Non-pigmented ciliary epithelial cell (primary cell): Measurements from ENCODE around the gene OBSL1.

Experiments
- DNase-seq: peaks from one replicate; pipeline ENCODE4 v3.0.0-alpha.2; 2010; ENCODE audit warnings: low read depth

The OBSL1 gene

GRCh38 chr2:219596954-219597551, 25.7 kb upstream of the OBSL1 start:
- DNase-seq: no peak

- DNase-seq: no peak
Measured at GRCh38 chr2:219595256-219595655, 23.9 kb upstream of the OBSL1 start.

- no peak for DNase-seq
Measured at GRCh38 chr2:219593154-219593553, 21.8 kb upstream of the OBSL1 start.

GRCh38 chr2:219592736-219593135, 21.4 kb upstream of the OBSL1 start:
- DNase-seq: no peak

- DNase-seq: no peak
Measured at GRCh38 chr2:219591091-219591490, 19.8 kb upstream of the OBSL1 start.

GRCh38 chr2:219581346-219581745, 10.0 kb upstream of the OBSL1 start:
- no peak for DNase-seq

GRCh38 chr2:219578811-219579613, 7.7 kb upstream of the OBSL1 start:
- no peak for DNase-seq

GRCh38 chr2:219576505-219577388, 5.4 kb upstream of the OBSL1 start:
- DNase-seq: no peak

GRCh38 chr2:219575566-219576504, 4.5 kb upstream of the OBSL1 start:
- DNase-seq: no peak

- DNase-seq: no peak
Measured at GRCh38 chr2:219574484-219575311, 3.4 kb upstream of the OBSL1 start.

GRCh38 chr2:219573166-219573565, 1.8 kb upstream of the OBSL1 start:
- no peak for DNase-seq

GRCh38 chr2:219572237-219573001, 1.1 kb upstream of the OBSL1 start, which contains the start of gene INHA:
INHA (plus strand) TSS chr2:219572310; CDS start chr2:219572375, 65 bp downstream.
- no peak for DNase-seq

GRCh38 chr2:219570924-219571310, 422 bp downstream of the OBSL1 start:
- DNase-seq: no peak

- no peak for DNase-seq
Measured at GRCh38 chr2:219570194-219570923, 980 bp downstream of the OBSL1 start.

- no peak for DNase-seq
Measured at GRCh38 chr2:219569635-219570034, 1.7 kb downstream of the OBSL1 start.

- DNase-seq: no peak
Measured at GRCh38 chr2:219569041-219569440, 2.3 kb downstream of the OBSL1 start.

- no peak for DNase-seq
Measured at GRCh38 chr2:219567791-219568361, 3.5 kb downstream of the OBSL1 start.

- no peak for DNase-seq
Measured at GRCh38 chr2:219567131-219567530, 4.2 kb downstream of the OBSL1 start.

GRCh38 chr2:219566640-219567039, 4.7 kb downstream of the OBSL1 start:
- no peak for DNase-seq
